ENCODE measurements around the gene MECR. TPM values are rescaled to one million over a fixed set of nuclear protein-coding genes. Genes with fewer than 3 reads are reported as not detected.
"Not testable (repeated sequence)": the region's sequence is repeated elsewhere in the genome, so short reads cannot be mapped to it uniquely, and the experiment has no call there.

Gene MECR
- total RNA-seq, 3 donors from 2014 or later (not counting 1 experiment from before 2014, with no cell fraction given), result 8.0 to 11.2 (median 8.8) TPM

- DNase-seq (no peak), ATAC-seq (no peak)
- no peaks in the 10 kb centered on the region for H3K27me3 Mint-ChIP-seq (ENCODE audit: low read depth in 2 of 2)
- TF ChIP-seq CTCF (IDR thresholded peaks at IDR 0.05), result no peak
- Histone ChIP-seq H3K27ac (ENCODE audit: low read length) (no peak overlapping the region), H3K27me3 (ENCODE audit: control insufficient read depth, insufficient read depth, low read length) (no peaks in the 10 kb centered on the region), H3K9me3 (ENCODE audit: control insufficient read depth, insufficient read depth, low read length) (no peaks in the 10 kb centered on the region), H3K4me3 (ENCODE audit: low read length) (no peak overlapping the region), H3K4me1 (ENCODE audit: control insufficient read depth, insufficient read depth, low read length) (no peaks in the 10 kb centered on the region), H3K36me3 (ENCODE audit: control insufficient read depth, insufficient read depth, low read length) (peaks cover 2% of the 10 kb centered on the region)
- no peak overlapping the region for H3K27ac Mint-ChIP-seq
- no peak overlapping the region for H3K4me3 Mint-ChIP-seq
- no peaks in the 10 kb centered on the region for H3K9me3 Mint-ChIP-seq
- intact Hi-C loops (cut with micrococcal nuclease), result no loop called here
- no peaks in the 10 kb centered on the region for H3K36me3 Mint-ChIP-seq
- WGBS (ENCODE audit: insufficient coverage), result 94% methylated on average over 4 of the region's 5 CpGs
- H3K4me1 Mint-ChIP-seq, result peaks cover 0 to under 1% of the 10 kb centered on the region in 2 donors
Observed at GRCh38 chr1:29224356-29224837, 6.3 kb downstream of the MECR start.

DNA sequence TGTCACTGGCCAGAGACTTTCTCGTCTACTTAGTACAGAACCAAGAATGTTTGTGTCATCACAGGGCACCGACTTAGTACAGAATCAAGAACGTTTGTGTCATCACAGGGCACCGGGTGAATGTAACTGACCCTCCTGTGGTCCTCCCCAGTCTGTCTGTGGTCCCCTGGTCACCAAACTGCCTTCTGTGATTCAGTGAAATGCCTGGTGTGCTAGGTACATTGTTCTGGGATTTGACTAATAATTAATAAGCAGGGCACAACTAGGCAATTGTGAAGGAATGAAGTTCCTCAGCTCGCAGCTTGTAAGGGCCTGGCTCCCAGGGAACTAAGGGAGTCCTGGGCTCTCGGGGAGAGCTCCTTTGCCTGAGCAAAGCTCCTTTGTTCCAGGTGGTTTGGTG, 7.2 kb downstream of the MECR start:
- Histone ChIP-seq H3K27ac (ENCODE audit: low read length) (no peak overlapping the region), H3K9me3 (ENCODE audit: control insufficient read depth, insufficient read depth, low read length) (no peaks in the 10 kb centered on the region), H3K4me1 (ENCODE audit: control insufficient read depth, insufficient read depth, low read length) (no peaks in the 10 kb centered on the region), H3K27me3 (ENCODE audit: control insufficient read depth, insufficient read depth, low read length) (no peaks in the 10 kb centered on the region), H3K36me3 (ENCODE audit: control insufficient read depth, insufficient read depth, low read length) (peaks cover 2% of the 10 kb centered on the region), H3K4me3 (ENCODE audit: low read length) (no peak overlapping the region)
- DNase-seq (no peak), ATAC-seq (no peak)
- Mint-ChIP-seq H3K9me3 (no peaks in the 10 kb centered on the region), H3K27me3 (ENCODE audit: low read depth in 2 of 2) (no peaks in the 10 kb centered on the region), H3K36me3 (no peaks in the 10 kb centered on the region), H3K4me3 (no peak overlapping the region), H3K27ac (no peak overlapping the region), H3K4me1 (no peaks in the 10 kb centered on the region)
- 91% methylated on average over 6 of the region's 6 CpGs for WGBS (ENCODE audit: insufficient coverage)
- TF ChIP-seq CTCF (IDR thresholded peaks at IDR 0.05), result no peak
- intact Hi-C loops (cut with micrococcal nuclease), result no loop called here

DNA sequence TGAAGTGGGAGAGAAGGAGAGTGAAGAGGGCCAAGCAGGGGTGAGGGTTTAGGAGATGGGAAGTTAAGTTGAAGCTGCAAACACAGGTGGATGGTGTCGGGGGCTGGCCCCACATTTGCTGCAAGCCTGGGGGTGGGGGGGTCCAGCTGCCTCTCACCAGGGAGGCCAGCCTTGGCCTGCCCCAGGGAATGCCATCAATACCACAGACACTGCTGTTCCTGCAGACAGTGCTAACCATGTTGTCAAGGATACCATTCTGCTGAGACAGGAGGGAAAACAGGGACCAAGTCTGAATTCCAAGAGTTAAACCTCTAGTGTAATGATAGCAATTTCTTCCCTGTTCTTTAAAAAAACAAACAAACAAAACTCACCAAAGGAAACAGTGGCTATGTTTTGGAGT, 8.0 kb downstream of the MECR start:
- no peak overlapping the region for H3K4me3 ChIP-seq (ENCODE audit: low read length)
- H3K9me3 ChIP-seq (ENCODE audit: control insufficient read depth, insufficient read depth, low read length), result no peaks in the 10 kb centered on the region
- ATAC-seq (no peak), DNase-seq (no peak)
- TF ChIP-seq CTCF (IDR thresholded peaks at IDR 0.05), result no peak
- no peak overlapping the region for H3K27ac ChIP-seq (ENCODE audit: low read length)
- no peaks in the 10 kb centered on the region for H3K27me3 Mint-ChIP-seq (ENCODE audit: low read depth in 2 of 2)
- H3K9me3 Mint-ChIP-seq, result no peaks in the 10 kb centered on the region
- 94% methylated on average over 1 of the region's 1 CpG for WGBS (ENCODE audit: insufficient coverage)
- H3K4me3 Mint-ChIP-seq, result no peak overlapping the region
- no peak overlapping the region for H3K27ac Mint-ChIP-seq
- no peaks in the 10 kb centered on the region for H3K27me3 ChIP-seq (ENCODE audit: control insufficient read depth, insufficient read depth, low read length)
- no peaks in the 10 kb centered on the region for H3K36me3 Mint-ChIP-seq
- peaks cover 0 to 5% of the 10 kb centered on the region in 2 donors for H3K4me1 Mint-ChIP-seq
- intact Hi-C loops (cut with micrococcal nuclease), result no loop called here
- peaks cover 2% of the 10 kb centered on the region for H3K36me3 ChIP-seq (ENCODE audit: control insufficient read depth, insufficient read depth, low read length)
- no peaks in the 10 kb centered on the region for H3K4me1 ChIP-seq (ENCODE audit: control insufficient read depth, insufficient read depth, low read length)

DNA sequence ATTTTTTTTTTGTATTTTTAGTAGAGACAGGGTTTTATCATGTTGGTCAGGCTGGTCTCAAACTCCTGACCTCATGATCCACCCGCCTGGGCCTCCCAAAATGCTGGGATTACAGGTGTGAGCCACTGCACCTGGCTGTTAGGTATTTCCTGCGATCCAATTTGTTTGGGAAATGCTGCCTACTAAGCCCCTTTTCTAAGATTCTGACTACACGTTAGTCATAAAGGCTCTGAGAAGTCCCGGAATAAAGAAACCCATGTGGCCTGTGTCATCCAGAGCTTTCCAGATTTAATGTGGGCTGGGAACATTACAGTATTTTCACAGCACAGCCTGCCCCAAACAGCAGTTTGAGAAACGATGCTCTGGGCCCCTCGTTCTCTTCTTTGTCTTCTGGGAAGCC, 8.5 kb downstream of the MECR start:
- H3K27ac Mint-ChIP-seq; H3K4me3 Mint-ChIP-seq; H3K27me3 Mint-ChIP-seq (ENCODE audit: low read depth in 2 of 2); H3K27ac ChIP-seq (ENCODE audit: low read length); DNase-seq; H3K4me1 Mint-ChIP-seq; H3K4me3 ChIP-seq (ENCODE audit: low read length); H3K9me3 Mint-ChIP-seq; intact Hi-C loops (cut with micrococcal nuclease); H3K27me3 ChIP-seq (ENCODE audit: control insufficient read depth, insufficient read depth, low read length); H3K36me3 ChIP-seq (ENCODE audit: control insufficient read depth, insufficient read depth, low read length); ATAC-seq; H3K36me3 Mint-ChIP-seq; H3K4me1 ChIP-seq (ENCODE audit: control insufficient read depth, insufficient read depth, low read length); H3K9me3 ChIP-seq (ENCODE audit: control insufficient read depth, insufficient read depth, low read length): not testable (repeated sequence)
- WGBS (ENCODE audit: insufficient coverage), result 93% methylated on average over 6 of the region's 6 CpGs

Data from natural killer cell (primary cell).